ENCODE measurements around the gene RNF167. TPM values are rescaled to one million over a fixed set of nuclear protein-coding genes. Genes with fewer than 3 reads are reported as not detected.

RNF167 gene
- polyA plus RNA-seq, 1 experiment, result 63.1 TPM

DNA sequence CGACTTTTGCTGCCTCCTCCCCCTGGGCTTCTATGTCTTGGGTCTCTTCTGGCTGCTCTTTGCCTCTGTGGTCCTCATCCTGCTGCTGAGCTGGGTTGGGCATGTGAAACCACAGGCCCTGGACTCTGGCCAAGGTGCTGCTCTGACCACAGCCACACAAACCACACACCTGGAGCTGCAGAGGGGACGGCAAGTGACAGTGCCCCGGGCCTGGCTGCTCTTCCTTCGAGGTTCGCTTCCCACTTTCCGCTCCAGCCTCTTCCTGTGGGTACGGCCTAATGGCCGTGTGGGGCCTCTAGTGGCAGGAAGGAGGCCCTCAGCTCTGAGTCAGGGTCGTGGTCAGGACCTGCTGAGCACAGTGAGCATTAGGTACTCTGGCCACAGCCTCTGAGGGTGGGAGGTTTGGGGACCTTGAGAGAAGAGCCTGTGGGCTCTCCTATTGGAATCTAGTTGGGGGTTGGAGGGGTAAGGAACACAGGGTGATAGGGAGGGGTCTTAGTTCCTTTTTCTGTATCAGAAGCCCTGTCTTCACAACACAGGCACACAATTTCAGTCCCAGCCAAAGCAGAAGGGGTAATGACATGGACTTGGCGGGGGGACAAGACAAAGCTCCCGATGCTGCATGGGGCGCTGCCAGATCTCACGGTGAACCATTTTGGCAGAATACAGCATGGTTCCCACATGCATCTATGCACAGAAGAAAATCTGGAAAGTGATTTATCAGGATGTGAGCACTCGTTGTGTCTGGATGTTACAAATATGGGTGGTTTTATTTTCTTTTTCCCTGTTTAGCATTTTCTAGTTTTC lies 5.7 kb upstream of the RNF167 start:
- Histone ChIP-seq H3K27ac (ENCODE audit: low read depth, low read length) (no peak overlapping the region), H3K4me3 (ENCODE audit: low read depth, low read length) (no peak overlapping the region), H3K27me3 (ENCODE audit: control insufficient read depth, insufficient read depth, low read length) (no peaks in the 10 kb centered on the region), H3K9me3 (ENCODE audit: control insufficient read depth, insufficient read depth, low read length) (no peaks in the 10 kb centered on the region)
- DNase-seq (ENCODE audit: low read depth, low spot score), result no peak
- ChIA-PET POLR2A (interaction anchor here (0.7 to 0.9 kb wide), 2 partner anchors 11 to 33 kb away, joined by 3 to 5 read pairs; partner anchors contain the start of gene SPAG7), CTCF (no interaction called here)
- peak; percentile 47 for TF ChIP-seq CTCF (IDR thresholded peaks at IDR 0.05; ENCODE audit: low read depth, low read length)

GRCh38 chr17:4935650-4936049 lies 4.4 kb upstream of the RNF167 start:
- Histone ChIP-seq H3K27me3 (ENCODE audit: control insufficient read depth, insufficient read depth, low read length) (no peaks in the 10 kb centered on the region), H3K27ac (ENCODE audit: low read depth, low read length) (no peak overlapping the region), H3K9me3 (ENCODE audit: control insufficient read depth, insufficient read depth, low read length) (no peaks in the 10 kb centered on the region; the same call in 1 of the 2 replicates), H3K4me3 (ENCODE audit: low read depth, low read length) (no peak overlapping the region)
- ChIA-PET POLR2A (no interaction called here), CTCF (no interaction called here)
- DNase-seq (ENCODE audit: low read depth, low spot score), result no peak
- TF ChIP-seq CTCF (IDR thresholded peaks at IDR 0.05; ENCODE audit: low read depth, low read length), result no peak

GRCh38 chr17:4936436-4936835 lies 3.6 kb upstream of the RNF167 start:
- ChIA-PET POLR2A (no interaction called here), CTCF (no interaction called here)
- Histone ChIP-seq H3K27me3 (ENCODE audit: control insufficient read depth, insufficient read depth, low read length) (no peaks in the 10 kb centered on the region), H3K4me3 (ENCODE audit: low read depth, low read length) (no peak overlapping the region), H3K9me3 (ENCODE audit: control insufficient read depth, insufficient read depth, low read length) (no peaks in the 10 kb centered on the region; the same call in 1 of the 2 replicates), H3K27ac (ENCODE audit: low read depth, low read length) (no peak overlapping the region)
- no peak for DNase-seq (ENCODE audit: low read depth, low spot score)
- no peak for TF ChIP-seq CTCF (IDR thresholded peaks at IDR 0.05; ENCODE audit: low read depth, low read length)

DNA sequence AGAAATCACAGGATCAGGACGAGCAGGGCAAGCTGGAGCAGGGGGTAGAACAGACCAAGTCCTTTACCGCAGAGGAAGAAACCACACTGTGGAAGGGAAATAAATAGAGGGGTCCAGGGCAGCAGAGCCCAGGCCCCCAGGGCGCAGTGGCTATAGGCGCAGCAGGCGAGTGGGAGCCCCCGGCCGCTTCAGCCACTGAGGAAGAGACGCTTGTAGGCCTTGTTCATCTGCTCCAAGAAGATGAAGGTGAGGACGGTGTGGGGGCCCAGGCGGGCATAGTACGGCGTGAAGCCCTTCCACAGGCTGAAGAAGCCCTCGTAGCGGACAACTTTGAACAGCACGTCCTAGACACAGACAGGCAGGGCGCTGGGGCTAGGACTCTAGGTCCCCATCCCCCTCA lies 2.5 kb upstream of the RNF167 start:
- ChIA-PET CTCF (interaction anchor here (0.8 kb wide), 1 partner anchor 43 kb away, joined by 3 read pairs; no protein-coding TSS in a partner anchor), POLR2A (no interaction called here)
- H3K27me3 ChIP-seq (ENCODE audit: control insufficient read depth, insufficient read depth, low read length), result no peaks in the 10 kb centered on the region
- no peaks in the 10 kb centered on the region; the same call in 1 of the 2 replicates for H3K9me3 ChIP-seq (ENCODE audit: control insufficient read depth, insufficient read depth, low read length)
- no peak for TF ChIP-seq CTCF (IDR thresholded peaks at IDR 0.05; ENCODE audit: low read depth, low read length)
- H3K4me3 ChIP-seq (ENCODE audit: low read depth, low read length), result no peak overlapping the region
- no peak overlapping the region for H3K27ac ChIP-seq (ENCODE audit: low read depth, low read length)
- DNase-seq (ENCODE audit: low read depth, low spot score), result no peak

GRCh38 chr17:4938069-4938491 lies 2.0 kb upstream of the RNF167 start:
- no peak for TF ChIP-seq CTCF (IDR thresholded peaks at IDR 0.05; ENCODE audit: low read depth, low read length)
- no peak for DNase-seq (ENCODE audit: low read depth, low spot score)
- H3K4me3 ChIP-seq (ENCODE audit: low read depth, low read length), result no peak overlapping the region
- H3K27me3 ChIP-seq (ENCODE audit: control insufficient read depth, insufficient read depth, low read length), result no peaks in the 10 kb centered on the region
- no peak overlapping the region for H3K27ac ChIP-seq (ENCODE audit: low read depth, low read length)
- ChIA-PET POLR2A (interaction anchor here (2.4 kb wide), 1 partner anchor 60 kb away, joined by 15 read pairs; the partner anchor contains the start of genes INCA1 and KIF1C), CTCF (interaction anchor here (2.8 kb wide), 1 partner anchor 29 kb away, joined by 25 read pairs; no protein-coding TSS in a partner anchor)
- no peaks in the 10 kb centered on the region; the same call in 1 of the 2 replicates for H3K9me3 ChIP-seq (ENCODE audit: control insufficient read depth, insufficient read depth, low read length)

Data from AG04450 (cell line).